LNCAP (cell line): ENCODE results near the gene PCDHGA8.
A peak's percentile ranks its signal among the peaks of the same experiment; 100 is the strongest.

Source experiments
- CTCF ChIP-seq: fragments of 450-650 bp; IDR thresholded peaks from 2 replicates; pipeline ENCODE4 v1.5.1; 2017; ENCODE audit warnings: mild to moderate bottlenecking

PCDHGA8 gene

GRCh38 chr5:141354900-141355469, 37.4 kb upstream of the PCDHGA8 start, which contains the start of gene PCDHGA4:
TSS of gene PCDHGA4 (plus strand) at chr5:141355021. CDS start at chr5:141355108, 87 bp downstream.
- TF ChIP-seq CTCF = no peak; the same call in 1 of the 2 replicates

GRCh38 chr5:141355641-141356040, 36.8 kb upstream of the PCDHGA8 start:
- no peak for TF ChIP-seq CTCF

GRCh38 chr5:141356133-141356532, 36.3 kb upstream of the PCDHGA8 start:
- no peak for TF ChIP-seq CTCF

- no peak for TF ChIP-seq CTCF
Observed at GRCh38 chr5:141356950-141357349, 35.5 kb upstream of the PCDHGA8 start.

- peak; percentile 14; the same call in 1 of the 2 replicates for TF ChIP-seq CTCF
Observed at GRCh38 chr5:141359790-141360426, 32.5 kb upstream of the PCDHGA8 start, which contains the start of gene PCDHGB2. TSS of gene PCDHGB2 (plus strand) at chr5:141359994. CDS start at chr5:141360136, 142 bp downstream.

- TF ChIP-seq CTCF = no peak
Observed at GRCh38 chr5:141360685-141361084, 31.7 kb upstream of the PCDHGA8 start.

GRCh38 chr5:141362719-141363118, 29.7 kb upstream of the PCDHGA8 start:
- no peak for TF ChIP-seq CTCF
